ENCODE data around the gene MYL5. TPM values are rescaled to one million over a fixed set of nuclear protein-coding genes. Genes with fewer than 3 reads are reported as not detected.
A peak's percentile ranks its signal among the peaks of the same experiment; 100 is the strongest.

The MYL5 gene
- total and polyA plus RNA-seq, 11 donors: 1.4 to 12.9 (median 4.4) TPM

- H3K4me3 ChIP-seq: no peak overlapping the region
- intact Hi-C loops (cut with DNase I): no loop called here
- H3K4me1 ChIP-seq: peaks cover 6 to 44% (median 32%) of the 10 kb centered on the region in 12 donors
- H3K27me3 ChIP-seq: no peaks in the 10 kb centered on the region
- H3K36me3 ChIP-seq: no peaks in the 10 kb centered on the region
- no peaks in the 10 kb centered on the region for H3K9me3 ChIP-seq
- ATAC-seq (no peak), DNase-seq (peak in 3 of 5 donors; percentile 34 to 61 (median 41))
- TF ChIP-seq POLR2A (IDR thresholded peaks at IDR 0.05): no peak
- no peak for TF ChIP-seq CTCF (IDR thresholded peaks at IDR 0.05)
- WGBS, 4 donors: 94 to 97% (median 95%) methylated on average over 6 to 23 of the region's 23 CpGs
- H3K27ac ChIP-seq: no peak overlapping the region
Observed at GRCh38 chr4:682490-683172, 8.3 kb downstream of the MYL5 start.

GRCh38 chr4:683247-683897, 9.0 kb downstream of the MYL5 start:
- Histone ChIP-seq H3K27me3 (no peaks in the 10 kb centered on the region), H3K4me1 (peaks cover 6 to 51% (median 39%) of the 10 kb centered on the region in 12 donors), H3K27ac (peak overlapping the region in 1 of 12 donors; percentile 57), H3K9me3 (no peaks in the 10 kb centered on the region), H3K4me3 (no peak overlapping the region), H3K36me3 (no peaks in the 10 kb centered on the region)
- DNase-seq (peak in 2 of 5 donors; percentile 30 to 55), ATAC-seq (no peak)
- intact Hi-C loops (cut with DNase I): no loop called here
- no peak for TF ChIP-seq POLR2A (IDR thresholded peaks at IDR 0.05)
- TF ChIP-seq CTCF (IDR thresholded peaks at IDR 0.05): no peak
- 80 to 90% (median 84%) methylated on average over 12 to 25 of the region's 25 CpGs for WGBS, 4 donors

GRCh38 chr4:683982-684622, 9.8 kb downstream of the MYL5 start:
- DNase-seq: peak; percentile 73 to 87 (median 80)
- H3K4me1 ChIP-seq: peaks cover 6 to 56% (median 43%) of the 10 kb centered on the region in 12 donors

More at GRCh38 chr4:683982-684622, 9.8 kb downstream of the MYL5 start:
- Histone ChIP-seq H3K36me3 (no peaks in the 10 kb centered on the region), H3K9me3 (no peaks in the 10 kb centered on the region), H3K27me3 (no peaks in the 10 kb centered on the region), H3K27ac (peak overlapping the region in 1 of 12 donors; percentile 57), H3K4me3 (no peak overlapping the region)
- WGBS, 4 donors: 44 to 59% (median 49%) methylated on average over 15 to 19 of the region's 19 CpGs
- intact Hi-C loops (cut with DNase I): no loop called here
- no peak for TF ChIP-seq POLR2A (IDR thresholded peaks at IDR 0.05)
- peak; percentile 53 to 78 (median 70) for TF ChIP-seq CTCF (IDR thresholded peaks at IDR 0.05)
- ATAC-seq: peak; percentile 21 to 50 (median 24)
